Osteocyte (in vitro differentiated cells): Measurements from ENCODE around the gene RBM20. TPM values are rescaled to one million over a fixed set of nuclear protein-coding genes. Genes with fewer than 3 reads are reported as not detected.

ENCODE experiments used
- DNase-seq: peaks from one replicate; pipeline ENCODE4 v3.0.0; 2021; ENCODE audit warnings: mixed read lengths; ENCODE audit not compliant: unreplicated experiment; ENCODE audit errors: extremely low spot score
- H3K27ac Mint-ChIP-seq: one replicate; pipeline ENCODE4 v1.8.0; 2021; ENCODE audit warnings: mild to moderate bottlenecking, mixed read lengths; ENCODE audit not compliant: unreplicated experiment
- H3K27me3 Mint-ChIP-seq: one replicate; pipeline ENCODE4 v1.8.0; 2021; ENCODE audit warnings: mixed read lengths; ENCODE audit not compliant: unreplicated experiment
- H3K36me3 Mint-ChIP-seq: one replicate; pipeline ENCODE4 v1.8.0; 2021; ENCODE audit warnings: mixed read lengths; ENCODE audit not compliant: unreplicated experiment
- H3K4me1 Mint-ChIP-seq: one replicate; pipeline ENCODE4 v1.8.0; 2021; ENCODE audit warnings: mixed read lengths; ENCODE audit not compliant: unreplicated experiment
- H3K4me3 Mint-ChIP-seq: one replicate; pipeline ENCODE4 v1.8.0; 2021; ENCODE audit warnings: mild to moderate bottlenecking, moderate library complexity, mixed read lengths; ENCODE audit not compliant: unreplicated experiment
- H3K9me3 Mint-ChIP-seq: one replicate; pipeline ENCODE4 v1.8.0; 2021; ENCODE audit warnings: mixed read lengths; ENCODE audit not compliant: unreplicated experiment
- CTCF ChIP-seq: fragments of 200-600 bp; sonication (generic); IDR thresholded peaks from 2 replicates; pipeline ENCODE4 v1.5.0; 2021; ENCODE audit warnings: antibody characterized with exemption, mild to moderate bottlenecking, moderate library complexity
- total RNA-seq: library from RNA; stranded (reverse); gene quantifications from 2 replicates; pipeline ENCODE4 v1.2.1, GENCODE V29; 2021

RBM20 gene
- total RNA-seq, 1 donor from 2014 or later, result 1.6 TPM

GRCh38 chr10:110789604-110790433, 145.7 kb downstream of the RBM20 start:
- peaks cover 30% of the 10 kb centered on the region for H3K4me1 Mint-ChIP-seq

GRCh38 chr10:110790913-110791506, 146.9 kb downstream of the RBM20 start:
- no peak for TF ChIP-seq CTCF
- Mint-ChIP-seq H3K9me3 (no peaks in the 10 kb centered on the region), H3K27me3 (no peaks in the 10 kb centered on the region), H3K27ac (no peak overlapping the region), H3K4me1 (peaks cover 30% of the 10 kb centered on the region), H3K4me3 (no peak overlapping the region), H3K36me3 (no peaks in the 10 kb centered on the region)
- no peak for DNase-seq

More at GRCh38 chr10:110789604-110790433, 145.7 kb downstream of the RBM20 start:
- Mint-ChIP-seq H3K27me3 (no peaks in the 10 kb centered on the region), H3K36me3 (no peaks in the 10 kb centered on the region), H3K27ac (no peak overlapping the region), H3K4me3 (no peak overlapping the region), H3K9me3 (no peaks in the 10 kb centered on the region)
- TF ChIP-seq CTCF, result no peak
- DNase-seq, result no peak

- peaks cover 27% of the 10 kb centered on the region for H3K4me1 Mint-ChIP-seq
- no peak overlapping the region for H3K27ac Mint-ChIP-seq
- H3K4me3 Mint-ChIP-seq, result no peak overlapping the region
- no peaks in the 10 kb centered on the region for H3K9me3 Mint-ChIP-seq
- no peak for TF ChIP-seq CTCF
- H3K36me3 Mint-ChIP-seq, result no peaks in the 10 kb centered on the region
- no peak for DNase-seq
- no peaks in the 10 kb centered on the region for H3K27me3 Mint-ChIP-seq
Measured at GRCh38 chr10:110791541-110792073, 147.5 kb downstream of the RBM20 start.

- DNase-seq, result no peak
- no peak for TF ChIP-seq CTCF
- no peak overlapping the region for H3K4me3 Mint-ChIP-seq
- H3K4me1 Mint-ChIP-seq, result peaks cover 27% of the 10 kb centered on the region
- H3K27ac Mint-ChIP-seq, result no peak overlapping the region
- H3K27me3 Mint-ChIP-seq, result no peaks in the 10 kb centered on the region
- no peaks in the 10 kb centered on the region for H3K36me3 Mint-ChIP-seq
- no peaks in the 10 kb centered on the region for H3K9me3 Mint-ChIP-seq
Measured at GRCh38 chr10:110792476-110793125, 148.5 kb downstream of the RBM20 start.
